ENCODE data around the gene ARHGAP19. TPM values are rescaled to one million over a fixed set of nuclear protein-coding genes. Genes with fewer than 3 reads are reported as not detected.

ARHGAP19 gene
- total and polyA plus RNA-seq, 5 donors: 2.4 to 6.3 (median 4.5) TPM

DNA sequence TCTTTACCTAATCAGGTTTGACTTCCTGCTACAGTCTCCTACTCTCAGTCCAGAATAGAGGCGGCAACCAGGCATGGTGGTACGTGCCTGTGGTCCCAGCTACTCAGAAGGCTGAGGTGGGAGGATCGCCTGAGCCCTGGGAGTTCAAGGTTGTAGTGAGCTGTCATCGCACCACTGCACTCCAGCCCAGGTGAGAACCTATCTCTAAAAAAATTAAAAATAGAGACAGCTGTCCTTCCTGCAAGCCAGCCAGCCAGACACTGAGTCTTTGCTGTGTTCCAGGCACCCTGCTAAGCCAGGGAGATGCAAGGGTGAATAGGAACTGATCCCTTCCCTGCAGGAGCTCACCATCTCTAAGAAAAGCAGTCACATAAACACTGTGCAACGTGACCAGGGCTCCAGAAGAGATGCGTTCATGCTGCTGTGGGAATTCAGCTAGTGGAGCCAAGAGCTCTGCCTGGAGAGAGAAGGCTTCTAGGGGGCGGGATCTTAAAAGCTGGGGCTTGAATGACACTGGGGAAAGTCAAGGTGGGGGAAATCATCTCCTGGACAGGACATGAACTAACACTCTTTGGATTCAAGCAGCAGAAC, 84.6 kb downstream of the ARHGAP19 start:
- intact Hi-C loops (cut with DNase I): loop anchor here in 1 of 4 donors (5.0 kb wide), 1 partner anchor 136 kb away; no protein-coding TSS in a partner anchor
- DNase-seq: no peak

DNA sequence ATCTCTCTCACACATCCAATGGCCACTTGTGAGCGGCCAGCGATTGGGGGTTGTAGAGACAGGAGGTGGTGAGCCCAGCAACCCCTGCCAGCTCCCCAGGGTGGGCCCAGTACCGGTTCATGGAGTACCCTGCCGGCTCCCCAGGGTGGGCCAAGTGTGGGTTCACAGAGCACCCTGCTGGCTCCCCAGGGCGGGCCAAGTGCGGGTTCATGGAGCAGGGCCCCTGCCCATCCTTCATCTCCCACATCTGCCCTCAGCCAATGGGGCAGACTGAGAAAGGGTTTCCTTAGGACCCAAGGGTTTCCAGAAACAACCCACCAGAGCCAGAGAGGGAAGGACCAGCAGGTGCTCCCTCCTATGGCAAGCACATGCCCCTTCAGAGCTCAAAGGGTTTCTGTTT, 85.3 kb downstream of the ARHGAP19 start:
- no peak overlapping the region for H3K4me3 ChIP-seq (ENCODE audit: low read length)
- DNase-seq: peak in 1 of 3 donors; percentile 50
- no peak for ATAC-seq
- H3K27ac ChIP-seq (ENCODE audit: low read length): no peak overlapping the region
- no peaks in the 10 kb centered on the region for H3K9me3 ChIP-seq (ENCODE audit: control insufficient read depth, low read length)
- no peaks in the 10 kb centered on the region for H3K4me1 ChIP-seq (ENCODE audit: control insufficient read depth, insufficient read depth, low read length)
- no peaks in the 10 kb centered on the region for H3K27me3 ChIP-seq (ENCODE audit: control insufficient read depth, insufficient read depth)
- WGBS: 92% methylated on average over 6 of the region's 6 CpGs
- intact Hi-C loops (cut with DNase I): loop anchor here in 1 of 4 donors (5.0 kb wide), 1 partner anchor 135 kb away; no protein-coding TSS in a partner anchor

More for the DNA sequence above, 84.6 kb downstream of the ARHGAP19 start:
- ATAC-seq: no peak
- no peaks in the 10 kb centered on the region for H3K27me3 ChIP-seq (ENCODE audit: control insufficient read depth, insufficient read depth)
- no peaks in the 10 kb centered on the region for H3K4me1 ChIP-seq (ENCODE audit: control insufficient read depth, insufficient read depth, low read length)
- H3K4me3 ChIP-seq (ENCODE audit: low read length): no peak overlapping the region
- H3K27ac ChIP-seq (ENCODE audit: low read length): no peak overlapping the region
- no peaks in the 10 kb centered on the region for H3K9me3 ChIP-seq (ENCODE audit: control insufficient read depth, low read length)
- WGBS: 61% methylated on average over 7 of the region's 7 CpGs

DNA sequence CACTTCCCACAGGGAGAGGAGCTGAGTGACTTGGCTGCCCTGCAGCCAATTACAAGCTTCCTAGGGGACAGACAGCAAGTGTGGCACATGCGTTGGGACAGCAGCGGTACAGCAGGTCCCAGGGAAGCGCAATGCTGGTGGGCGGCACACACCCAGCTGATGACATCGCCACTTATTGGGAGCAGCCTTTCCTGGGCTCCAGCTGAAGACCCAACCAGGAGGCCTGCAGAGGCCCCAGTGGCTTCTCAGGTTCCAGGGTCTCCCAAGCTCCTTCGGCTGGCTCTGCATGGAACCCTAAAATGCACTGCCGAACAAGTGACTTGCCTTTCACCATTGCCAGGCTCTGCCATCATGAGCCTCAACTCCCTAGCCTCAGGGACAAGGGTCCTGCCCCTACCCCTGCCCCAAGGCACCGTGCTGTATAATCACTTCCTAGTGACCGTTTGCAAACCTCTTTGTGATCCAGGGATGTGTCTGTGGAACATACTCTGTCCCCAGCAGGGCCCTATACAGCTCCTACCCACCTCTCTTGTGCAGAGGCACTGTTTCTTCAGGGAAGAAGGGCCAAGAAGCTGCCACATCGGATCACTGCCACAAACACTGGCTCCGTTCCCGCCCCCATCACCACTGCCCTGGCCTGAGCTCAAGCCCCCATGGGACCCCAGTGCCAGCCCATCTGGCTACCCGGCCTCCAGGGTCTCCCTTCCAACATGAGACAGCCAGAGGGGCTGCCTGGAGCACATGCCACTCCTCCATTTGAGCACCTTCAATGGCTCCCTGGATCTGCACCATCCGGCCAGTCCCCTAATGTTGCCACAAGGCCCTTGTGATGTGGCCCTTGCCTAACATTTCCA, 87.4 kb downstream of the ARHGAP19 start:
- Histone ChIP-seq H3K4me1 (ENCODE audit: control insufficient read depth, insufficient read depth, low read length) (no peaks in the 10 kb centered on the region), H3K27me3 (ENCODE audit: control insufficient read depth, insufficient read depth) (no peaks in the 10 kb centered on the region), H3K9me3 (ENCODE audit: control insufficient read depth, low read length) (no peaks in the 10 kb centered on the region), H3K27ac (ENCODE audit: low read length) (no peak overlapping the region), H3K4me3 (ENCODE audit: low read length) (no peak overlapping the region)
- ATAC-seq: no peak
- DNase-seq: no peak
- intact Hi-C loops (cut with DNase I): loop anchor here in 1 of 4 donors (5.0 kb wide), 1 partner anchor 133 kb away; no protein-coding TSS in a partner anchor
- WGBS: 91% methylated on average over 14 of the region's 14 CpGs

DNA sequence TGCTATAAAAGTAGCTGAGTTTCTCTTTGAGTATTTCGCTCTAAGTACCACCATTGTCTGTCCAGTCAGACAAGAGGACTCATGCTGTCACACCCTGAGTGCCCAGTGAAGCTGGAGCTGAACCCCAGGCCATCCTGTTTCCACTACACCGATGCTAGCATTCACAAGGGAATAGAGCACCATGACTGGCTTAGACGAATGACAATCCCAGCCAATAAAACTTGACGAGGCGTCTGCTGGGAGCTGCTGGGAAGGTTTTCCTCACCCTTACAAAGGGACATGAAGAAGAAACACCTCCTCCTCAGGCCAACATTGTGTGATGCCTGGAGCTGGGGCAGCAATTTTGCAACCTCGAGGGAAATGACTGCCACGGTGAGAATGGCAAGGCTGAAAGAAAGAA, 89.2 kb downstream of the ARHGAP19 start:
- no peaks in the 10 kb centered on the region for H3K4me1 ChIP-seq (ENCODE audit: control insufficient read depth, insufficient read depth, low read length)
- 91% methylated on average over 7 of the region's 7 CpGs for WGBS
- H3K27me3 ChIP-seq (ENCODE audit: control insufficient read depth, insufficient read depth): no peaks in the 10 kb centered on the region

DNA sequence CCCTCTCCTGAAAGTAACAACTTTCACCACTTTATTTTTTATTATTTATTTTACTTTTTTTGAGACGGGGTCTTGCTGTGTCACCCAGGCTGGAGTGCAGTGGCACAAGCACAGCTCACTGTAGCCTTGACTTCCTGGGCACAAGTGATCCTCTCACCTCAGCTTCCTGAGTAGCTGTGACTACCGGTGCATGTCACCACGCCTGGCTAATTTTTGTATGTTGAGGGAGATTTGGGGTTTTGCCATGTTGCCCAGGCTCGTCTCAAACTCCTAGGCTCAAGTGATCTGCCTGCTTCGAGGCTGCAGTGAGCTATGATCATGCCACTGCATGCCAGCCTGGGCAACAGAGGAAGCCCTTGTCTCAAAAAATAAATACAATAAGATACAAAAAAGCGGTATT, 91.8 kb downstream of the ARHGAP19 start:
- intact Hi-C loops (cut with DNase I): no loop called here
- Histone ChIP-seq H3K27me3 (ENCODE audit: control insufficient read depth, insufficient read depth) (no peaks in the 10 kb centered on the region), H3K4me3 (ENCODE audit: low read length) (no peak overlapping the region), H3K27ac (ENCODE audit: low read length) (no peak overlapping the region), H3K9me3 (ENCODE audit: control insufficient read depth, low read length) (no peaks in the 10 kb centered on the region), H3K4me1 (ENCODE audit: control insufficient read depth, insufficient read depth, low read length) (no peaks in the 10 kb centered on the region)
- ATAC-seq: no peak
- WGBS: 68% methylated on average over 6 of the region's 6 CpGs
- DNase-seq: no peak

More for the DNA sequence above, 89.2 kb downstream of the ARHGAP19 start:
- DNase-seq (no peak), ATAC-seq (no peak)
- H3K9me3 ChIP-seq (ENCODE audit: control insufficient read depth, low read length): no peaks in the 10 kb centered on the region
- H3K4me3 ChIP-seq (ENCODE audit: low read length): no peak overlapping the region
- intact Hi-C loops (cut with DNase I): no loop called here
- no peak overlapping the region for H3K27ac ChIP-seq (ENCODE audit: low read length)

DNA sequence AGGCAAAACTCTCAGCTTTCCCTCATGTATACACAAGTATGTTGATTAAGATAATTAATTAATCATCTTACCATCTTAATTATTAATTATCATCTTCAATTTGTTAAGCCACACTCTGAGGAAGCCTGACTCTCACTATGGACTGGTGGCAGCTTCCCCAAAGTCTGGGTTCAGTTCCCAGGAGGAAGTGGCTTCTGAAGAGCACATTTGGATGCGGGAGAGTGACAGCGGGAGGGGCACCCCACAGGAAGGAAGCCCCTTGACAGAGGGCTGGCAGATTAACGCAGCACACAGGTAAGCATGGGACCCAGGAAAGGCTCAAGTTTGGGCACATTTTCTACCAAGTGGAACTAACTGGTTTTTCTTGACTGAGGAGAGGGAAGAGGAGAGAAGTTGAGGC, 93.3 kb downstream of the ARHGAP19 start:
- Histone ChIP-seq H3K4me1 (ENCODE audit: control insufficient read depth, insufficient read depth, low read length) (no peaks in the 10 kb centered on the region), H3K4me3 (ENCODE audit: low read length) (no peak overlapping the region), H3K9me3 (ENCODE audit: control insufficient read depth, low read length) (no peaks in the 10 kb centered on the region), H3K27ac (ENCODE audit: low read length) (no peak overlapping the region), H3K27me3 (ENCODE audit: control insufficient read depth, insufficient read depth) (no peaks in the 10 kb centered on the region)
- ATAC-seq (no peak), DNase-seq (no peak)
- intact Hi-C loops (cut with DNase I): no loop called here
- 54% methylated on average over 3 of the region's 3 CpGs for WGBS

DNA sequence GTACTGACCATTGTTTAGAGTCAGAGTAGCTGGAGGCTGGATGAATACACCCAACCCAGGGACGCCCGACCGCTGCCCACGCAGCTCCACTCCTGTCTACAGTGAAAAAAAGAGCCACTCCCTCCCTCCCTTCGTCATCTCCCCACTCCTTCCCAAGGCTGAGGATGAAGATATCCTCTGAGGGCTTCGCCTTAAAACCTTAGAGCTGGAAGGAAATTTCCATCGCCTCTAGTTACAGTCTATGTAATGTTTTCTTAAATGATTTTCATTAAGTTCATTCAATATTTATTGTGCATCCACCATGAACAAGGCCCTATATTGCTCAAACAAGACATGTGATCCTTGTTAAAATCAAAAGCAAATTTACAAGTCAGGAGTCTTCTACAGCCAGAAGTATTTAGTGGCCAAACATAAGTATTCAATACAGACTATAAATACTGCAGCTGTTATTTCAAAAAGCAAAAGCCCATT, 95.4 kb downstream of the ARHGAP19 start:
- intact Hi-C loops (cut with DNase I): no loop called here
- Histone ChIP-seq H3K4me1 (ENCODE audit: control insufficient read depth, insufficient read depth, low read length) (no peaks in the 10 kb centered on the region), H3K4me3 (ENCODE audit: low read length) (no peak overlapping the region), H3K27ac (ENCODE audit: low read length) (no peak overlapping the region), H3K27me3 (ENCODE audit: control insufficient read depth, insufficient read depth) (no peaks in the 10 kb centered on the region), H3K9me3 (ENCODE audit: control insufficient read depth, low read length) (no peaks in the 10 kb centered on the region)
- WGBS: 63% methylated on average over 7 of the region's 7 CpGs
- no peak for ATAC-seq
- DNase-seq: no peak

DNA sequence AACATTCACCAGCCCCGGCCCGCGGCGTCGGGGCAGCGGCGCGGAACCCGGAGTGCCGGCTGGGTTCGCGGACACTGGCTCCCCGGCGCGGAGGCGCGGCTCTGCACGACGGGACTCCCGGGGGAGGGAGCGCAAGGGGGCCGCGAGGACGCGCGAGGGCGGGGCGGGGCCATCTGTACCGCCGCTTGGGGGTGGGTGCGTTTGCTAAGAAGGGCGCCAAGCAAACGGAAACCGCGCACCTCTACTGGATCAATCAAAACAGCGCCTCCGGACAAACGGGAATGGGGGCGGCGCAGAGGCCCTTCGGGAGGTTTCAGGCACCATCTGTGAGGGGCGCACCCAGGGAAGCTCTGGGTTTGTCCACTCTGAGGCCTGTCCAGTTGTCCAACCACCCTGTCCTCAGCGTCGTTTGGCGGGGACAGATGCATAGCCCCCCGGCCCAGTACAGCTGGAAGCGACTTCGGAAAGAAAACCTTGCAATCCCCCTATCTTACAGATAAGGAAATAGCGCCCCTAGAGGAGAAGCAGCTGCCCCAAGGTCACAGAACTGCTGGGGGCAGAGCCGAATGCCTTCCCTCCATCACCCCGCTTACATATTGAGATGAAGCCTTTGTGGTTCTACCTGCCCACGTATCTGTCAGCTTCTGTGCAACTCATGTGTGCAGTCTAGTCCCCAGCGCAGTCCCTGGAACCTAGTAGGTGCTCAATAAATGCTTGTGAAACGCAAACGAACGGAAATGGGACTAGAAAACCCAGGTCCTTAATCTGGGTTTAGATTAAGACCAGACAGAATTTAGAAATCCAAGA, 96.0 kb downstream of the ARHGAP19 start:
- WGBS: 5% methylated on average over 56 of the region's 56 CpGs
- H3K4me3 ChIP-seq (ENCODE audit: low read length): peak overlapping the region; percentile 61
- no peak overlapping the region for H3K27ac ChIP-seq (ENCODE audit: low read length)
- ATAC-seq (peak; percentile 85), DNase-seq (peak; percentile 34 to 75 (median 71))
- H3K9me3 ChIP-seq (ENCODE audit: control insufficient read depth, low read length): no peaks in the 10 kb centered on the region
- intact Hi-C loops (cut with DNase I): no loop called here
- H3K27me3 ChIP-seq (ENCODE audit: control insufficient read depth, insufficient read depth): no peaks in the 10 kb centered on the region
- H3K4me1 ChIP-seq (ENCODE audit: control insufficient read depth, insufficient read depth, low read length): no peaks in the 10 kb centered on the region

DNA sequence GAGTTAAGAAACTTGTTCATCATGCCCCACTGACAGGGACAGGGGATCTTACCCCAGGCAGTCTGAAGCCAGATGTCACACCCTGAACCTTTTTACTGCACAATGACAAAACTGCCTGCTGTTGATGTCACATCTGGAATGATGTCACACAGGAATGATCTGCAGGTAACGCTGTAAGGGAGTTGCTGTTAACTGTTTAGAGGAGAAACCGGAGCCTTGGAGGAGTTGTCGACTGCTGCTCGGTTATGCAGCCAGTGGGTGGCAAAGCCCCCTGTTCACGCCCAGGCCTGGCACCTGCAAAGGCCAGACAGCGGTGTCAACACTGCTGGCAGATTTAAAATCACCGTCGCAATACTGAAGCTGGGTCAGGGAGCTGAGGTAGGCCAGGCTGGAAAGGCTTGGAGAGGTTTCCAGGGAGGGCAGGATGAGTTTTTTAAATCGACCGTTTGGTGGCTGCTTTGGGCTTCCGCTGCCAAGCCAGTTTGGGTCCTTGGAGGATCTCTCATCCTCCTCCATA, 96.7 kb downstream of the ARHGAP19 start:
- intact Hi-C loops (cut with DNase I): no loop called here
- DNase-seq (no peak), ATAC-seq (peak in 1 of 2 donors; percentile 24)
- WGBS: 29% methylated on average over 11 of the region's 11 CpGs
- Histone ChIP-seq H3K9me3 (ENCODE audit: control insufficient read depth, low read length) (no peaks in the 10 kb centered on the region), H3K4me3 (ENCODE audit: low read length) (peak overlapping the region; percentile 61), H3K4me1 (ENCODE audit: control insufficient read depth, insufficient read depth, low read length) (no peaks in the 10 kb centered on the region), H3K27me3 (ENCODE audit: control insufficient read depth, insufficient read depth) (no peaks in the 10 kb centered on the region), H3K27ac (ENCODE audit: low read length) (no peak overlapping the region)

DNA sequence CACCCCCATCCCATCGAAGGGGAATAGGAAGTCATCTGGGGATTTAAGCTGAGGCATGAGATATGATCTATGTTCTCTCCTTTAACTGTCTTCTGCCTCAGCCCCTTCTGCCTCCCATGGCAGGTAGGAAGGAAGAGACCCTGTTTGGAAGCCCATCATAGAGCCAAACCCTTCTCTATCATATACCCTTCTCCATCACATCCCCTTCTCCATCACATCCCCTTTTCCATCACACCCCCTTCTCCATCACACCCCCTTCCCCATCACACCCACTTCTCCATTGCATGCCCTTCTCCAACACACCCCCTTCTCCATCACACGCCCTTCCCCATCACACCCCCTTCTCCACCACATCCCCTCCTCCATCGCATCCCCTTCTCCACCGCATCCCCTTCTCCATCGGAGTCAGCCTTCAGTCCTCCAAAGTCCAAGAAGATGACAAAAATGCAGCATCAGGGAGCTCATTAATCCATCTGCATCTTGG, 99.4 kb downstream of the ARHGAP19 start:
- intact Hi-C loops (cut with DNase I): no loop called here
- Histone ChIP-seq H3K27ac (ENCODE audit: low read length) (no peak overlapping the region), H3K9me3 (ENCODE audit: control insufficient read depth, low read length) (no peaks in the 10 kb centered on the region), H3K4me1 (ENCODE audit: control insufficient read depth, insufficient read depth, low read length) (no peaks in the 10 kb centered on the region), H3K4me3 (ENCODE audit: low read length) (no peak overlapping the region), H3K27me3 (ENCODE audit: control insufficient read depth, insufficient read depth) (no peaks in the 10 kb centered on the region)
- DNase-seq: no peak
- ATAC-seq: no peak
- WGBS: 90% methylated on average over 5 of the region's 5 CpGs
